Stimulated activated CD8-positive, alpha-beta memory T cell treated with anti-CD3 and anti-CD28 coated beads, Interleukin-12 subunit alpha, Interleukin-12 subunit beta, amount 100 ng/mL, for 1 hour (primary cell): Measurements from ENCODE around the gene AKAP5.

Source experiments
- DNase-seq: peaks from one replicate; pipeline ENCODE4 v3.0.0-alpha.2; 2020; ENCODE audit warnings: low read depth

AKAP5 gene

GRCh38 chr14:64461221-64461620 is 4.1 kb upstream of the AKAP5 start:
- no peak for DNase-seq

DNA sequence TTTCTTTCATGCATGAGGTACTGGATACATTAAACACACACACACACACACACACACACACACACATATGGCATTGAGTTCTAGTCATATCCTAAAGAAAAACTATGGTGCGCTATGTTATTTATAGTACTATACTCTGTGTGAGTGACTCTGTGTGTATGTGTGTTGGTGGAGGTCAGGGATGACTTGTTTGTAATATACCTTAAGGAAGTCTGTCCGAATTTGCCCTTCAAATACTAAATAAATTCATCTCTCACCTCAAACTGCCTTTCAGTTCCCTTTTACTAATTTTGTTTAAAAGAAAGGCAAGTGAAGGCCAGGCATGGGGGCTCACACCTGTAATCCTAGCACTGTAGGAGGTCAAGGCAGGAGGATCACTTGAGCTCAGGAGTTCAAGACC is 2.1 kb upstream of the AKAP5 start:
- DNase-seq: no peak

DNA sequence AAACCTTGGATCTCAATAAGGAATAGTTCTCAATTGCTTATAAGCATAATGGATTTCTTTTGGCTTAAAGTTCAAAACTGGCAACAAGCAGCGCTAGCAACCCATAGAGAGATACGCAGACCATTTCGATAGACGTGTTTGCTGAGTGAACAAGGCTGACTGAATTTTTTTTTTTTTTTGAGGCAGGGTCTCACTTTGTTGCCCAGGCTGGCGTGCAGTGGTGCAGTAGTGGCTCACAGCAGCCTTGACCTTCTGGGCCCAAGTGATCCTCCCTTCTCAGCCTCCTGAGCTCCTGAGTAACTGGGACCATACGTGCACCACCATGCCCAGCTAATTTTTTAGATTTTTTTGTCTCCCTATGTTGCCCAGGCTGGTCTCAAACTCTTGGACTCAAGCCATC is 1.4 kb upstream of the AKAP5 start:
- DNase-seq: no peak

DNA sequence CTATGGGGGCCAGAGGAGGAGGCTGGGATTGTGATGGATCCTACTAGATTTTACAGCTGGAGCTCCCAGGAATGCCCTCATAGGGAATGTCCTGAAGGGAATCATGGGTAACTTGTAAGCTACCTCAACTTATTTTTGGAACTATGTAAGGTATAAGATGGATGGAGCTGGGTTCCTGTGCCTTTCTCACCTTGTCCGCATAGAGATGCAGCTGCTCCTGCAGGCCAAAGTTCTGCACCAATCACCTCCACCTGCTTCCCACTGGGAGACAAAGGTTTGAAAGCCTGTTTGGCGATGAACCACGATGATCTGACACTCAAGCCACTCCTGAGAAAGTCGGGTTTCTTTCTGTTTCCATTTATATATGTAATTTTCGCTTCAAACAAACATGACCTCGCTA is 648 bp upstream of the AKAP5 start:
- DNase-seq: no peak

DNA sequence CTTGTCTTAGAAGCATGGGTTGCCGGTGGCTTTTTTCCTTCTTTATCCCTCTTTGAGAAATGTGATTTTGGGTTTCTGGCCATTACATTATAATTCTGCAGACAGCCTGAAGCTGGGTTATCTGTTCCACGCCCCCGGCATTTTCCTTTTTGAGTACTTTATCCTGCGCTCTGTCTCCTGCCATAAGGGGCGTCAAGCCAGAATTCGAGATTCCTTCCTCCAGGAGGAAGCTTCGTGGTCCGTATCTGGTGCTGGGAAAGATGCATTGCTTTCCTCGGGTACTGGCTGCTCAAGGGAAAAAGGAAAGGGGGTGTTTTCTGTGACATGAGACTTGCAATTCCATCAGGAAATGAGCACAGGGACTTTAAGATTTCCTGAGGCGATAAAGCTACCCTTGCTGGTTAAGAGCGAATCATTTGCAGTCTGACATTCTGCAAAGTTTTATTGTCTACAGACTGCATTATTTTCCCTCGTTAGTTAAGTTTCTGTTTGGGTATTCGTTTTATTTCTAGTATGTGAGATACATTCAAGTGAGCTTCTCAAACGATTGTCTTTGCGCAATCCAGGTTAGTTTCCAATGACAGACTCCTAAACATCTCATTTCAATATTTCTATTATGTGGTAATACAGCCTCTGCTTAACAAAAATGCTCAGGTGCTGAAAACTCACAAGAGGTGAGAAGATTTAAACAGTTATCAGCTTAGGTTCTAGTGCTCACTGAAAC is 694 bp downstream of the AKAP5 start:
- no peak for DNase-seq

DNA sequence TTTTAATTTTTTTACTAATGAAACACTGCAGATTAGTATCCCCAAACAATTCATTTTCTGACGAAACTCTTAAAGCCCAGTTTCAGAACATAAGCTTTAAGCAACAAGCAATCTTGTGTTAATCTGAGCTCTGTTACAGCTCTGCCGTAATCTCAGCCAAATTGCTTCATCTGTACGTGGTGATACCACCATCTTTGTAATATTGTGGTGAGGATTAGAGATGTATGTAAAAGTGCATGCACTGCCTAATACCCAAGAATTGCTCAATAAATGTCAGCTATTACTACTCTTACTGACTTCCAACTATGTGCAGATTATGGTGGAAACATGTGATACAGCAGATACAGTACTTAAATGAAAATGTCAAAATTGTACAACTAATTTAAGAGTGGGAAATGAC is 1.8 kb downstream of the AKAP5 start:
- no peak for DNase-seq

DNA sequence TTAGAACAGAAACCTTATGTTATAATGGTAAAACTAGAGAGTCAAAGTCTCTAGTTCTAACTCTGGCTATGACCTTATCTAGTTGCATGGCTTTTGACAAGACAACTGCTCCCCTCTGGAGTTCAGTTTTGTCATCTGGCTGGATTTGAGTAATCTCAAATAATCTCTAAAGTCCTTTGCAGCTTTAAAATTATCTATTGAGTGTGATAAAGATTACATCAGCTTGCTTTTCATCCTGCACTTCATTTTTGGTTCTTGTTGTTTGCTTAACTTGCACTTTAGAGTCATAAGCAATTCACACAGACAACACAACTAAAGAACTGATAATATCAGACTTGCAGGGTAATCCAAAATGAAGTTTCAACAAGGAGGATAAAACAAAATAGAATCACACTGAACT is 2.3 kb downstream of the AKAP5 start:
- DNase-seq: no peak

DNA sequence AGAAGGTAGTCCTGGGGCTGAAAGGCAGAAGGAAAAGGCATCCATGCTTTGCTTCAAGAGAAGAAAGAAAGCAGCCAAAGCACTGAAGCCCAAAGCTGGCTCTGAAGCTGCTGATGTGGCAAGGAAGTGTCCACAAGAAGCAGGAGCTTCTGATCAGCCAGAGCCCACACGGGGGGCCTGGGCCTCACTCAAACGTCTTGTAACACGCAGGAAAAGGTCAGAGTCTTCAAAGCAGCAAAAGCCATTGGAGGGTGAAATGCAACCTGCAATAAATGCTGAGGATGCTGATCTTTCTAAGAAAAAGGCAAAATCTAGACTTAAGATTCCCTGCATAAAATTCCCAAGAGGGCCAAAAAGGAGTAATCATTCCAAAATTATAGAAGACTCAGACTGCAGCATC is 3.2 kb downstream of the AKAP5 start:
- no peak for DNase-seq

DNA sequence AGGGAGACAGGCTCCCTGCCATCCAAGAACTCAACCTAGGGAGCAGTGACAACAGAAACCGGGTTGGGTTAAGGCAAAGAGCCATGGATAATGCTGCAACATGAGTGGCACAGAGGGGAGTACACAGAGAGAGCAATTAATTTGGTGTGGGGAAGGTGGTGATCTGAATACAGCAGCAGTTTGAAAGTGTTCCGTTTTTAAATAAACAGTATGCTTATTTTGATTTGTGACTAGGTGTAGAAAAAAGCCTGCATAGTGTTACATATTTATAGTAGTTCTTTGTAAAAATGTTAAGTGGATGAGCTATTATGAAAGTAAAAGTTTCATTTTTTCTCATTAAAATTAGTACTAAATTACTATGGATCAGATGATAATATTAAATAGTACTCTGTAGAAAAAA is 8.7 kb downstream of the AKAP5 start:
- DNase-seq: no peak

DNA sequence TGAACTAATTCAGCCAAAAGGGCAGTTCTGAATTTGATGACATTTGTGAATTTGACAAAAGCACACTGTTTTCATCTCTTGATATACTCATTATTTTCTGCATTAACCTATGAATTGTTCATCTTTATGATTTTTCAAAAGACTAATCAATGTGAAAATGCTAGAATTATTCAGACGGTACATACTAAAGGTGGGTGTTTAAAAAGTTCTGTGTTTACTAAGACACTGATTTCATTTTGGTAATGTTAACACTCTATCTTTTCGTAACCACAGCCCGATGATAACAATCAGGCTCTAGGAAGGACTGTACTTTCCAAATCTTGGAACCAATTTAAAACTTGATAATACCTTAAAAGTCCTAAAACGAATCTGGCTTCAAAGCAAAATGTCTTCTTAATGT is 9.4 kb downstream of the AKAP5 start:
- no peak for DNase-seq

DNA sequence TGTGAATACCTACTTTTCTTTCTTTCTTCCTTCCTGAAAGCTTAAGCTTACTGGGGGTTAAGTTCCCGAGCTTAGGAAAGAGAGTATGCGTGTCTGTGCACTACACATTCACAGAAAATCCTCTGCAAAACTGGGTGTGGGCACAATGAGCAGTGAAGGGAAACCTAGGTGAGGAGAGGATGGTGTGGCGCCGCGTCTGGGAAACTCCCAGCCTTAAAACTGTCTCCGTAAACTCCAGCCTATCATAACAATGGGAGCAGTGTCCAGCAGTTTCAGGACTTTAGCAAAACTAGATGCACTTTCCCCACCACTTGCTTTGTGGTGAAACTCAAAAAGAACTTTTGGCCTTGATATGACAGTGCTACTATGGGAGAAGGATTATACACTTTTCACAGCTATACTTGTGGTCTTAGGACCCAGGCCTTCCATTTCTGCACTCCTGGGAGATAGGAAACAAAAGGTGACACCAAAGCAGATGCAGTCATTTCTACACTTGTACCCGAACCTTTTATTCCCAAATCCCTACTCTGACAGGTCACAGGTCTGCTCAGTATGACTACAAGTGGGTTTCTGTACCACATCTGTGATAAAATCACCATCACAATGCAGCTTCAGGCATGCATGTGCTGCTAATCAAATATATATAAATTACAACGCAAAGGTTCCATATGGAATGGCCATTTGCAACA is 10.4 kb downstream of the AKAP5 start:
- DNase-seq: no peak

- DNase-seq: no peak
These were observed 11.1 kb downstream of the AKAP5 start for GRCh38 chr14:64476438-64476837.

DNA sequence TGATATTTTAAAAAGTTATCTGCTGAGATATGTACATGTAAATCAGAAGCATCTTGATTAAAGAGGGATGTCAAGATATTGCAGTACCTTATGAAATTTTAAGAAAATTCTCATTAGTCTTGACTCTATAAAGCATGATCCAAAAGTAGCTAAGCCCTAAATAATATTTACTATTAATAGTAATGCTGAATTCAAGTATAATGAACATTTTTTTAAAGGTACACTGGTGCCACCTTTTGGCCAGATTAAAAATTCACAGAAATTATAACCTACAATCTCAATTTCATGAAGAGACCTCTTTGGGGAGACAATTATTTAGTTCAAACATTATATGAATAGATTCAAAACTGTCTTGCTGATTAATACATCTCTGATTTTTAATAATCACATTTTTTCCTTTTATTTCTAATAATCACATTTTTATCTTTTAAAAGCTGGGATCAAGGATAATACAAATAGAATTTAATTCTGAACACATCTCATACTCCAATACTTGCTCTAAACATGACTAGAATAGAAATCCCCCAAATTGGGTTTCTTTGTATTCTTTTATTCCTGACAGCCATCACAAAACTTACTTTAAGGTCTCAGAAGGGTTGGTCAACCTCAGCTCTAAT is 13.4 kb downstream of the AKAP5 start:
- DNase-seq: no peak

DNA sequence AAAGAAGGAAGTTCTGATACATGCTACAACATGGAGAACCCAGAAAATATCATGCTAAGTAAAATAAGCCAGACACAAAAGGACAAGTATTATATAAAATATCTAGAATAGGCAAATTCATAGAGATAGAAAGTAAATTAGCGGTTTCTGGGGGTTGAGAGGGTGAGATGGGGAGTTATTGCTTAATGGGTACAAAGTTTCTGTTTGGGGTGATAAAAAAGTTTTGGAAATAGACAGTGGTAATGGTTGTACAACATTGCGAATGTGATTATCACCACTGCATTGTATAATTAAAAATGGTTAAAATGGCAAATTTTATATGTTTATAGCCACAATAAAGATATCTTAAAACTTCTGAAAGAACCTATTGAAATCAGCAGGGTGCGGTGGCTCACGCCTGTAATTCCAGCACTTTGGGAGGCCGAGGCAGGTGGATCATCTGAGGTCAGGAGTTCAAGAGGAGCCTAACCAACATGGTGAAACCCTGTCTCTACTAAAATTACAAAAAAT is 23.3 kb downstream of the AKAP5 start:
- no peak for DNase-seq

GRCh38 chr14:64491637-64492036 is 26.3 kb downstream of the AKAP5 start:
- no peak for DNase-seq

DNA sequence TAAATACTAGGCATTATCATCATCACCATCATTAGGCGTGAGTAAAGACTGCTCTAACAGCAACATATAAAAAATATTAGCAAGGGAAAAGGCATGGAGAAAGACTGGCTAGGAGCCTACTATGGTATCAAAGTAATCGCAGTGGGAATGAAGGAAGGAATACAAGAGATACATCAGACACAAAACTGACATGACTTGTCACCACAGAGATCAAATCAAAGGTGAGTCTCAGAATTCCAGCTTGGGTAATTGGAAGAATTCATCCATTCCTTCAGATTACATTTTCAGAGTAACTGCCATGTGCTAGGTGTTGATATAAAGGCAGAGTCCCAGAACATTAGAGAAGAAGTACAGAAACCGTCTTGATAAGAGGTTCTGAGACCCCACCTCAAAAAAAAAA is 28.2 kb downstream of the AKAP5 start:
- DNase-seq: no peak

DNA sequence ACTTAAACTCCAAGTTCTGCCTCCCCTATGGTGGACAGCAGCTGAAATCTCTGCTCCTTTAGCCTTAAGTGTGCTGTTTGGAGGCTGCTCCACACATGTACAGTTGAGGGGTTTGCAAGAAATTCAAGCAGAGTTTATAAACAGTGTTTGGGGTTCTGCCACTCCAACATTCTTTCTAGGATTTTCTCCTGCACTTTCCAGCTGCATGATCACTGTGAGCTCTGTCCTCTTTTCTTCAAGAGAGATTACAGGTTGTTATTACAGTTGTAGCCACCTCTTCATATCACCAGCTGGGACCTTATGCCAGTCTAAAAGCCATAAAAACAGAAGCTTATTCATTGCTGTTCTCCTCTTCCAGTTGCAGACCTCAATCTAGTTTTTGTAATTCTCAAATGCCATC is 30.0 kb downstream of the AKAP5 start:
- DNase-seq: no peak

DNA sequence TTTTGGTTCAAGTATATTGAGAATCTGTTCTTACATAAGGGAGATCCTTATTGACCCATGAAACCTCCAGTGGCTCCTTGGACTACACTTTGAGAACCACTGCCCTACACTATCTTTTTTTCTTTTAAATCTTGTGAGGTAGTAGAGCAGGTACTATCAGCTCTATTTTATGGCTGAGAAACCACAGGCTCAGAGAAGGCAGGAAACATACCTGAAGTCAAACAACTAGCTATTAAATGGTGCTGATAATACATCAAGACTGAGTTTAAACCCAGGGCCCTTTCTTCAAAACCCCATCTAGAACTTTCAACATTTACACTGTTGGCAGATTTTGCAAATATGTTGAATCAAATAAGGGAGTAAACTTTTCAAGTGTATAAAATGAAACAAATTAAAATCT is 31.5 kb downstream of the AKAP5 start:
- no peak for DNase-seq

DNA sequence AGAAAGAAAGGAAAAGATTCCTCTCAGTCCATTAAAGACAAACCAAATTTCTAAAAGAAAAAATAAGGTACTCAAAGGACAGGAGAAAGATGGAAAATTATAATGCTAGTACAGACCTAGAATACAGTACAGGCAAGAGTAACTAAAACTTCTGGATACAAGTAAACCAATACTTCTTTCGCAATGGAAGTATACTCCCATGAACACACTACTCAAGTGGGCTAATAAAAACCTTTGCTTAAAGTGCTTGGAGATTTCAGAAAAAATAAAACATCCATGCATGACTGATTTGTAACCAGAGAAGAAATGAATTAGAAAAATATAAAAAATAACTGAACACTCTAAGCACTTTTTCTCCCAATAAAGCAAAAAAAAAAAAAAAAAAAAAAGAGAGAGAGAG is 34.8 kb downstream of the AKAP5 start:
- DNase-seq: no peak

DNA sequence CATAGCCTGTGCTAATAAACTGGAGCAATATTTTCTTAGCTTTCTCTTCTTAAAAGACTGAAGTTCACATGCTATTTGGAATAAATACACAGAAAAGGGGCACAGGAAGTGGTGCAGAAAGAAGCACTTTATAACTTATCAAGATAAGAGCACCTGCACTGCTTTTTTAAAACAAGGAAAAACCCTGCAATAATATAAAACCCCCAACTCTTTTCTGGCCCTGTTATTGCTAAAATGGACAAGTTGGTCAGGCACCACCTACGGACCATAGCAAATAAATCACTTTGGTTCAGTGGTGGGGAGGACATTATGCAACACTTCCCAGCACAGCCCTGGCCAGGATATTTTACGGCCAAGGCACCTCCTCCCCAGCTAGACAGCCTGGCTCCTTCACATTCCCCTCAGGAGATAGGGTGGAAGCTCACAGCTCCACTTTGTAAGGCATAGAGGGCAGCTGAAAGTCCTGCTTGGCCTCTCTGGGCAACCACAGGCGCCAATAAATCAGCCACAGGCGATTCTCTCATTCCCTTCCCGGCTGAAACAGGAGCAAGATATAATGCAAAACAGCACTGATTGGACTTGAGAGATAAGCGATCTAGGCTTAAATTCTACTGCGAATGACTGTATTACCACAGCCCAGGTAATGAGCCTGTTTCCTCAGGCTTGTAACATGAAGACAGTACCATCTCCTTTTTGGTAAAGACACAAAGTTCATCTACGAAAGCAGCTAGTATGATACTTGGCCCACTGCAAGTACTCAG is 36.3 kb downstream of the AKAP5 start:
- no peak for DNase-seq

GRCh38 chr14:64502456-64502855 is 37.2 kb downstream of the AKAP5 start:
- no peak for DNase-seq

GRCh38 chr14:64502887-64503433 is 37.7 kb downstream of the AKAP5 start:
- DNase-seq: no peak
